Mucosa of stomach (tissue), 1 donor: Measurements from ENCODE around the gene TLK1.

ENCODE experiments used
- H3K27me3 ChIP-seq: one replicate; pipeline ENCODE4 v1.7.0; 2013; ENCODE audit warnings: mild to moderate bottlenecking, low read length; ENCODE audit not compliant: control insufficient read depth, insufficient read depth
- H3K36me3 ChIP-seq: one replicate; pipeline ENCODE4 v1.7.0; 2013; ENCODE audit warnings: low read length; ENCODE audit not compliant: control insufficient read depth, insufficient read depth
- H3K4me1 ChIP-seq: one replicate; pipeline ENCODE4 v1.7.0; 2013; ENCODE audit warnings: mild to moderate bottlenecking, low read length; ENCODE audit not compliant: control insufficient read depth, insufficient read depth
- H3K4me3 ChIP-seq: one replicate; pipeline ENCODE4 v1.7.0; 2013; ENCODE audit warnings: low read length
- H3K9ac ChIP-seq: one replicate; pipeline ENCODE4 v1.7.0; 2013; ENCODE audit warnings: mild to moderate bottlenecking, low read length, moderate library complexity
- H3K9me3 ChIP-seq: one replicate; pipeline ENCODE4 v1.7.0; 2013; ENCODE audit warnings: mild to moderate bottlenecking, low read length, moderate library complexity; ENCODE audit not compliant: control insufficient read depth
- donor health status: Pancreatic carcinoma.

Gene TLK1

GRCh38 chr2:171149986-171150693, 10.6 kb downstream of the TLK1 start:
- H3K4me1 ChIP-seq: peaks cover 29% of the 10 kb centered on the region
- H3K36me3 ChIP-seq: no peaks in the 10 kb centered on the region
- H3K4me3 ChIP-seq: no peak overlapping the region
- H3K27me3 ChIP-seq: no peaks in the 10 kb centered on the region
- no peak overlapping the region for H3K9ac ChIP-seq
- H3K9me3 ChIP-seq: no peaks in the 10 kb centered on the region

- no peaks in the 10 kb centered on the region for H3K36me3 ChIP-seq
- H3K4me3 ChIP-seq: no peak overlapping the region
- H3K9me3 ChIP-seq: no peaks in the 10 kb centered on the region
- no peaks in the 10 kb centered on the region for H3K27me3 ChIP-seq
- H3K9ac ChIP-seq: no peak overlapping the region
- H3K4me1 ChIP-seq: peaks cover 26% of the 10 kb centered on the region
Observed at GRCh38 chr2:171149171-171149938, 11.3 kb downstream of the TLK1 start.

- Histone ChIP-seq H3K36me3 (no peaks in the 10 kb centered on the region), H3K4me3 (no peak overlapping the region), H3K9me3 (no peaks in the 10 kb centered on the region), H3K4me1 (peaks cover 21% of the 10 kb centered on the region), H3K27me3 (no peaks in the 10 kb centered on the region), H3K9ac (no peak overlapping the region)
Observed at GRCh38 chr2:171147081-171147480, 13.6 kb downstream of the TLK1 start.

- H3K9me3 ChIP-seq: no peaks in the 10 kb centered on the region
- no peaks in the 10 kb centered on the region for H3K27me3 ChIP-seq
- H3K4me1 ChIP-seq: peaks cover 21% of the 10 kb centered on the region
- H3K9ac ChIP-seq: no peak overlapping the region
- no peaks in the 10 kb centered on the region for H3K36me3 ChIP-seq
- H3K4me3 ChIP-seq: no peak overlapping the region
Observed at GRCh38 chr2:171146633-171147032, 14.1 kb downstream of the TLK1 start.

- H3K9ac ChIP-seq: no peak overlapping the region
- H3K4me3 ChIP-seq: no peak overlapping the region
- no peaks in the 10 kb centered on the region for H3K9me3 ChIP-seq
- no peaks in the 10 kb centered on the region for H3K27me3 ChIP-seq
- H3K36me3 ChIP-seq: no peaks in the 10 kb centered on the region
- peaks cover 21% of the 10 kb centered on the region for H3K4me1 ChIP-seq
Observed at GRCh38 chr2:171146071-171146470, 14.6 kb downstream of the TLK1 start.

GRCh38 chr2:171143670-171144062, 17.0 kb downstream of the TLK1 start:
- H3K4me3 ChIP-seq: no peak overlapping the region
- no peaks in the 10 kb centered on the region for H3K36me3 ChIP-seq
- H3K27me3 ChIP-seq: no peaks in the 10 kb centered on the region
- no peaks in the 10 kb centered on the region for H3K9me3 ChIP-seq
- peaks cover 9% of the 10 kb centered on the region for H3K4me1 ChIP-seq
- no peak overlapping the region for H3K9ac ChIP-seq

- H3K4me3 ChIP-seq: no peak overlapping the region
- no peaks in the 10 kb centered on the region for H3K36me3 ChIP-seq
- H3K9ac ChIP-seq: no peak overlapping the region
- peaks cover 15% of the 10 kb centered on the region for H3K4me1 ChIP-seq
- H3K27me3 ChIP-seq: no peaks in the 10 kb centered on the region
- no peaks in the 10 kb centered on the region for H3K9me3 ChIP-seq
Observed at GRCh38 chr2:171142398-171142797, 18.3 kb downstream of the TLK1 start.

- H3K4me3 ChIP-seq: no peak overlapping the region
- H3K9ac ChIP-seq: no peak overlapping the region
- H3K4me1 ChIP-seq: peaks cover 12% of the 10 kb centered on the region
- H3K36me3 ChIP-seq: no peaks in the 10 kb centered on the region
- H3K27me3 ChIP-seq: no peaks in the 10 kb centered on the region
- no peaks in the 10 kb centered on the region for H3K9me3 ChIP-seq
Observed at GRCh38 chr2:171141320-171141719, 19.4 kb downstream of the TLK1 start.

- no peak overlapping the region for H3K4me3 ChIP-seq
- no peak overlapping the region for H3K9ac ChIP-seq
- H3K27me3 ChIP-seq: no peaks in the 10 kb centered on the region
- peaks cover 12% of the 10 kb centered on the region for H3K4me1 ChIP-seq
- H3K36me3 ChIP-seq: no peaks in the 10 kb centered on the region
- no peaks in the 10 kb centered on the region for H3K9me3 ChIP-seq
Observed at GRCh38 chr2:171139860-171140259, 20.8 kb downstream of the TLK1 start.

GRCh38 chr2:171136024-171136423, 24.7 kb downstream of the TLK1 start:
- H3K9me3 ChIP-seq: no peaks in the 10 kb centered on the region
- peaks cover 12% of the 10 kb centered on the region for H3K4me1 ChIP-seq
- no peaks in the 10 kb centered on the region for H3K27me3 ChIP-seq
- no peak overlapping the region for H3K4me3 ChIP-seq
- H3K36me3 ChIP-seq: no peaks in the 10 kb centered on the region
- H3K9ac ChIP-seq: no peak overlapping the region

- H3K4me3 ChIP-seq: no peak overlapping the region
- H3K9ac ChIP-seq: no peak overlapping the region
- no peaks in the 10 kb centered on the region for H3K27me3 ChIP-seq
- H3K4me1 ChIP-seq: peaks cover 12% of the 10 kb centered on the region
- no peaks in the 10 kb centered on the region for H3K9me3 ChIP-seq
- H3K36me3 ChIP-seq: no peaks in the 10 kb centered on the region
Observed at GRCh38 chr2:171134624-171135230, 26.0 kb downstream of the TLK1 start.

- no peak overlapping the region for H3K4me3 ChIP-seq
- no peak overlapping the region for H3K9ac ChIP-seq
- H3K9me3 ChIP-seq: no peaks in the 10 kb centered on the region
- no peaks in the 10 kb centered on the region for H3K36me3 ChIP-seq
- peaks cover 2% of the 10 kb centered on the region for H3K4me1 ChIP-seq
- no peaks in the 10 kb centered on the region for H3K27me3 ChIP-seq
Observed at GRCh38 chr2:171132086-171132485, 28.6 kb downstream of the TLK1 start.
